ENCODE results near the gene PATJ.
"Not testable (repeated sequence)": the region's sequence is repeated elsewhere in the genome, so short reads cannot be mapped to it uniquely, and the experiment has no call there.

PATJ gene

DNA sequence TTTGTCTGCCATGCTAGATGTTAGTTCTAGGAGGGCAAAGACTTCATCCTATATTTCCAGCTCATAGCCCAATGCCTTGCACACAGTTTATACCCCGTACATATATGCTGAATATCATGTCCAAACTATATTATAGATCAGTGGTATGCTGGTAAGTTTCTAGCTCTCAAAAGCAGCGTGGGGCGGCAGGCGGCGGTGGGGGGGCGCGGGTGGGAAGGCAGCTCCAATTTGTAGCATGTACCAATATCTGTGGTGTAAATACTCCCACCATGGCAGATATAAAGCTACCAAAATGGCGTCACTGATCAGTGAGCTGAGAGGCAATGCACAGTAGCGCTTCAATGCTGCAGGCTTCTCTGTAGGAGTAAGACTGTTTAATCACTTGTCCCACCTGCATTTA is 77.1 kb downstream of the PATJ start:
- DNase-seq = no peak

DNA sequence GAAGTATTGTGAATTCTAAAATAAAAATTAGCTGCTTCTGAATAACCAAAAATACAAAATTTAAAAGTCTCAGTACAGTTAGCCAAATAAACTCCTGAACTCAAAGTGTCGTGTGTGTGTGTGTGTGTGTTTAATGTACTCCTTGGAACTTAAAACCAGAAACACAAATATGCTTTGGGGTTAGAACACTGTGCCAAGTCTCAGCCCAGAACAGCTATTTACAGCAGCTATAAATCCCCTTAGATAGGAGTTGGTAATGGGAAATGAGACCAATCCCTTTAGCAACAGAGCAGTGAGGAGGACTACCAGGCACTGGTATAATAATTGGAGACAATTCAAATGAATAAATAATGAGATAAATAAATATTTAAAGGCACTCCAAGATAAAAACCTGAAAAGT is 83.1 kb downstream of the PATJ start:
- DNase-seq = no peak

DNA sequence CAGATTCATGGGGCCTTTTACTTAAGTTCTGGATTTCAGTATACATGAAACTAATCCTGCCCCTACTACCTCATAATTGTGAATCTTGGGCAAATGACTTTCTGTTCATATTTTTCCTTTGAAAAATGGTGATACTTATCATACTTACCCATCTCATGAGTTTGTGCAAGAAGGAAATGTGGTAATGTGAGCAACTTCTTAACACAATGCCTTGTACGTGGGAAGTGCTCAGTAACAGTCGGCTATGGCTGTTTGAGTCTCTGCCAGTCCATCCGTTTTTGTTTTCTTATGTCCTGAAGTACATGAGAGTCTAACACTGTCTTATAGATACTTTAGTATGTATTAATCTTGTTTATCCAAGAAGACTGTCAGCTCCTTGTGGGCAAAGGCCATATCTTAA is 86.5 kb downstream of the PATJ start:
- DNase-seq = no peak

DNA sequence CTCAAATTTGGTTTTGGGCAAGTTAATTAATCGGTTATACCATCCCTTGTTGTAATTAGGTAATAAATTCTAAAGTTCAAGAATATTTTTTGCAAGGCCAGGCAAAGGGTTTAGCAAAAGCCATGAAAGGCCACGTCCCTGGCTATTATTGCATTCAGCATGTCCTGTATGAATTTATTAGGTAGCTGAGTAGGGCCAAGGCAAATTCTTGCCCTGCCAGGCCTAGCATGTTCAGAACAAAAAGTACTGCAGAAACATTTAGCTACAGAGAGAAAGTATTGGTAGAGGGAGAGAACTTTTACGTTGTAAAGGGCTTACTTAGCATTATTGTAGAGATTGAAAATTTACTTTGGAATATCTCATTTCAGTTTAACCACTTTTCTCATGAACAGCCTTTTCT is 94.4 kb downstream of the PATJ start:
- DNase-seq = no peak

DNA sequence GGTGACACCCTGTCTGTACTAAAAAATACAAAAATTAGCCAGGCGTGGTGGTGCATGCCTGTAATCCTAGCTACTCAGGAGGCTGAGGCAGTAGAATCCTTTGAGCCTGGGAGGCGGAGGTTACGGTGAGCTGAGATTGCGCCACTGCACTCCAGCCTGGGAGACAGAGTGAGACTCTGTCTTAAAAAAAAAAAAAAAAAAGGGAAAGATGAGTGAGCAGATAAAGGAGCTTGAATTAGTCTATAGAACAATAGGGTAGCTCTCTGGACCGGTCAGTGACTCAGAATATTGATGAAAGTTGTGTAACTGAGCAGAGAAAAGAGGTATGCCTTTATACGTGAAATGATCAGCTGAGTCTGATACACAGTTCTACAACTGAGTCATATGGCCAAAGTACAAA is 95.3 kb downstream of the PATJ start:
- DNase-seq = not testable (repeated sequence)

DNA sequence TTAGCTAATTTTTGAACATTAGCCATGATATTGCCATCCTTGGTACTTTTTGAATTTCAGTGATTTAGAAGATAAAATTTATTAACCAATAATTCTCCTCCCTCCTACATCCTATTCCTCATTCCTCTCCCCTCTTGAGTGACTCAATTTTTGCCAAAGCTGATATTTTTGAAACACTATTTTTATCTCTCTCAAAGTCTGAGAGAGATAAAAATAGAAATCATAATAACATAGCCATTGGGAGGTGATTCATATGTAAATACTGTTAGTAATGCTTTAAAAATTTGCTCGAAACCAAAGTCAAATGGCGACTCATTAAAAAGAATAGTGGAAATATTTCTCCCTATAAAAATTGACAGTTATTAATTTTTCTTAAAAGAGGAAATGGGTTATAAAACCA is 97.4 kb downstream of the PATJ start:
- no peak for DNase-seq

DNA sequence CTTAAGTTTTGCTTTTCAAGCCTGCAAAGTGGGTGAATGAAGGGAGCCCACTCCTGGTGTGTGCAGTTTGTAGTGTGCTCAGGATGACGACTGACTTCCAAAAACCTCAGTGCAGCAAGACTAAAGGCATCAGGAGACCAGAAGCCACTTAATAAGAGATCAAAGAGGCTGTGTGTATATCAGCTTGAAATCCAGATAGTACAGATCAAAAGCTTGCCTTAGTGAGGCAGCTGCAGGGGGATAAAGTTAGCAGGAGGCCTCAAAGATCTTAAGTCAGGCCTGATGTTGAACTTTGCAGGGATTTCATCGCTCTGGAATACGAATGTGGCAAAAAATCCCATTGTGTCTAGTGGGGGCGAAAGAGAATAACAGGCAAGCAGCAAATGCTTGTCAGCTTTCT is 99.8 kb downstream of the PATJ start:
- DNase-seq = no peak

DNA sequence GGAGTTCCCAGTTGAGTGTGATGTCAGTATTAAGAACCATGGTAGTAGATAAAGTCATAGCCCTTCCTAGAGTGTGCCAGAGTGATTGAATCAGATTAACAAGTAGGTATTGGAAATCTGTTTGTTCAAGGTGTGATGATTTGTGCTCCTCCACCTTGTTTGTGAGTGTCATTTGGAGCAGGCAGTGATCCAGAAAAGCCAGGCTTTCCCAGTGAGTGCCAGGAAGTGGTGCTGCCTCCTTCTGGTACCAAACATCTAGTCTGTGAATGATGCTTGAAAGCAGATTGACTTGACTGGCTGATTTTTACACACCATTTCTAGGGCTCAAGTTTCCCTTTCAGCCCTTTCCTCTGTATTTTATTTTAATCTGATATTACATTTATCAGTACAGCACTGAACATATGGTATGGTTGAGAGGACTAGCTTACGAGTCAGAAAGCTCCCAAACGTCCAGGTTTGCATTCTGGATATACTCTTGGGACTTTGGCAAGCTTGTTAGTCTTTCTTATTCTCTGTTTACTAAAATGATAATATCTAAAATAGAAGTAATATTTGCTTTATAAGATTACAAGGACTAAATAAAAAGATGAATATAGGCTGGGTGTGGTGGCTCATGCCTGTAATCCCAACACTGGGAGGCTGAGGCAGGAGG is 100.7 kb downstream of the PATJ start:
- no peak for DNase-seq

DNA sequence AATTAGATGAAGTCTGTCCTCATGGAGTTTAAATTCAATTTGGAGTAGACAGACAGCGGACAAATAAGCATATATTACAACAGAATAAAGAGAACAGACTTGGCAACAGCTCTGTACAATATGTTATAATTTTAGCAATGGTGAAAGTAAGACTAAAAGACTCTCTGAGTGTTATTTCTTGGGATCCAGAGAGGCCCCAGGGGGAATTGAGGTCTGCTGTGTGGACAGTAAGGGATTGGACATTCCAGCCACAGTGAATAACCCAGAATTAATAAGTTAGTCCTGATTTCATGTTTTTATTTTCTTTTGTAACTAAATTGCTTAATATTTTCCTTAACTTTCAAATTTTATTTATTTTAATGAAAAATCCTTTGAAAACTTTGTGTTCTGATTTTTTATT is 101.7 kb downstream of the PATJ start:
- no peak for DNase-seq

DNA sequence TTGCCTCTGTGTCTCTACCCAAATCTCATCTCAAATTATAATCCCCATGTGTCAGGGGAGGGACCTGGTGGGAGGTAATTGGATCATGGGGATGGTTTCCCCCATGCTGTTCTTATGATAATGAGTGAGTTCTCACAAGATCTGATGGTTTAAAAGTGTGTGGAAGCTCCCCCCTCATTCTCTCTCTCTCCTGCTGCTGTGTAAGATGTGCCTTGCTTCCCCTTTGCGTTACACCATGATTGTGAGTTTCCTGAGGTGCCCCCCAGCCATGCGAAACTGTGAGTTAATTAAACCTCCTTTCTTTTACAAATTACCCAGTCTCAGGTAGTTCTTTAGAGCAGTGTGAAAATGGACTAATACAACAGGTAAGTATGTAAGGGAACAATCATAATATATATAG is 102.4 kb downstream of the PATJ start:
- DNase-seq = not testable (repeated sequence)

DNA sequence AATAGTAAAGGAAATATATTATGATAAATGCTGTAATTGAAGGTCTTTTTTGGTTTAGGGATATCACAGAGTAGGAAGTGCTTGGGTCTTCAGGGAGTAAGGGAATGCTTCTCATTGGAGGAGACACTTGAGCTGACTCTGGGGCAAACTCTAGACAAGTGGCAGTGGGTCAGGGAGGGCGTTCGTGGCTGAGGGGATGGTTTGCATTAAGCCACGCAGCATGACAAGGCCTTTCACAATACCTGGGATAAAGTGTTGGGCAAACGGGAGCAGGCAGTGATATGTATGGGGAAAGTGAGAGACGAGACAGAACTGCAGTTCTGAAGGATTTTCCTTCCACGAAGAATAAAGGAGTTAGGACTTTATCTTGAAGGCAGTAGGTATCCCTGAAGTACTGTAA is 109.0 kb downstream of the PATJ start:
- DNase-seq = no peak

DNA sequence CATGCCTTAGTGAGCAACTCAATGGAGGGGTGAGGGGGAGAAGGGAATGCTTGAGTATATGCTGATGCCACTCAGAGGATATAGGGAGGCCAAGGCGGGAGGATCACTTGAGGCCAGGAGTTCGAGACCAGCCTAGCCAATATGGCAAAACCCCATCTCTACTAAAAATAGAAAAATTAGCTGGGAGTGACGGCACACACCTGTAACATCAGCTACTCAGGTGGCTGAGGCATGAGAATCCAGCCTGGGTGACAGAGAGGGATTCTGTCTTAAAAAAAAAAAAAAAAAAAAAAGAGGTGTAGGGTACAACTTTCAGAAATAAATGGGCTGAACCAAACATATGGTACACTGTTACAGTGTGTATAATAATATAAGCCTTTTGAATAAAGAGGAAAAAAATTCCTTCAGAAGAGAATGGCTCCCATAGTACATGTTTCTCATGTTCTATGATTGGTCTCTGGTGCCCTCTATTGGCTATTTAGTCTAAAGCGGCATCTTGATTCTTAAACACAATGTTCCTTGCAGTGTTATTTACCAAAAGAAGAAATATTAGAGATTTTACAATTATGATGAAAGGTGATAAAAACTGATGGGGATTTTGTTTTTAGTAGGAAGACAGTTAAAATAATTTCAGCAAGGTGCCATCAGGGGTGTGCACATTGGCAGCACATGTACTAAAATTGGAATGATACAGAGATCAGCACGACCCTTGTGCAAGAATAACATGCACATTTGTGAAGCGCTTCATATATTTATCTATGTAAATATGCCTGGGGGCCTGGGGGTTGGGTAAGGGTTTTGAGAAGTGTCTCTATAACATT is 109.8 kb downstream of the PATJ start:
- peak in 1 of 2 donors; percentile 67 for DNase-seq

DNA sequence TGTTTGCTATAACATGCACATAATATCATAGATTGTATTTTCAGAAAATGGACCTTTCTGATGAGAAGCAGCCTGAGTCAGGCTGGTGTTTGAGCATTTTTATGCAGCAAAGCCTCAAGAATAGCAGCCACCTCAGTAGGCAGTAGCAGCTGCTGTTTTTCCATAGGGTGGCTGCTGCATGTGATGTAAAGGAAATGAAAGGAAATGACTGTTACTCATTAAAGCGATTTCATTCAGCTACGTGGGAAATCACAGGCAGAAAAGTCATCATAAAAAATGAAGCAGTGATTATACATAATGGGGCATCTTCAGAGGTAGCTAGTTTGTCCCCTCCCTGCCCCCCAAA is 110.4 kb downstream of the PATJ start:
- no peak for DNase-seq

DNA sequence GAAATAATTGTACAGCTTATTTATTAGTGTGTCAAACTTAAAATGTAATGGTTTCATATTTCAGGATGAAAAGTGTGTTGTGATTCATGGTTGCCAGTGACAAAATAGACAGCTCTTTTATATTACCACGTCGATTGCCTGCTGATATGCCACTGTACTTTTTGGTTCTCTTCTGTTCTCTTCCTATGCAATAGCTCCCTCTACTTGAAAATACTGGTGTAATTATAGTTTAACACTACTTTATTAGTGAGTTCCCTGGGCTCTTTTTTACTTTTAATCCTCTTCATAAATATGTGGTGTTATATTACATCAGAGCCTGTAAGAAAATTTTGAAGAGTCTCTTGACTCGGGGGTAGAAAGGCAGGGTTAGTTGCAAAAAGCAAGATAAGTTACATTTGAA is 111.3 kb downstream of the PATJ start:
- DNase-seq = no peak

DNA sequence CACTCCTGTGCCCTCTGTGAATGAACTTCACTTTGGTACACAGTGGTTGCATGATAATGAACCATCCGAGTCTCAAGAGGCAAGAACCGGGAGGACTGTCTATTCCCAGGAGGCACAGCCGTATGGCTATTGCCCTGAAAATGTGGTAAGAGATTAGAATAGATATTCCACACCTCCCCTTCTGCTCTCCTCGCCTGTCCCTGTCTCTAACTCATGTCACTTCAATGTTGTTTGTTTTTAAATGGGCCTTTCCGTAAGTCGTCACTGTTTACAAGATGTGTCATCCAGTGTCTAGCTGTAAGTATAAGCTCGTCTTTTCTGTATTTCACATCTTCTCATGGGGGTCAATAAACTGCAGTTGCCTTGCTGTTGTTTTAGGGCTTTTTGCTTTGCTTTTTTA is 122.2 kb downstream of the PATJ start:
- no peak for DNase-seq

DNA sequence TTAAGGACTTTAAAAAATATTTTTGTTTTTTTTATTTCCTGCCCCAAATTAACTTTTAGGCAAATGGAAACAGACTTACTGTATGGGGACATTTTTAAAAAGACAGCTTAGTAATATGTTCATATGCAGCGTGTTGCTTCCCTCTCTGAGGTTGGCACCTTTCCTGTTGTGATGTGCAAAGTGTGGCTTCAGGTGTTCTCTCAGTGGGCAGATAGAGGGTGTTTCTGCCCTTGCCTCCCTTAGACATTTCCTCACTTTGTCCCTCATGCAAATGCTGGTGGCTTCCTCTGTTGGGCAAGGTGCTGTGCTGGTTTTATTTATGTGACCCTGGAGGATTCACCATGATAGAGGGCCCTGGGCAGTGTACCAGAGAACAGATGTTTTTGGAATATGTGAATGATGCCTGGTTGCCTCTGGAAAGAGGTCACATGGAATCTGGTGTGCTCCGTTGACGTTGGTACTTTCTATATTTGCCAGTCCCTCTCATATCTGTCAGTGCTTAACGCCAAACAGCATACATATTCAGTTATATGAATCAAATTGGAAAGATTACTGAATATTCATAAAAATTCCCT is 123.5 kb downstream of the PATJ start:
- no peak for DNase-seq

DNA sequence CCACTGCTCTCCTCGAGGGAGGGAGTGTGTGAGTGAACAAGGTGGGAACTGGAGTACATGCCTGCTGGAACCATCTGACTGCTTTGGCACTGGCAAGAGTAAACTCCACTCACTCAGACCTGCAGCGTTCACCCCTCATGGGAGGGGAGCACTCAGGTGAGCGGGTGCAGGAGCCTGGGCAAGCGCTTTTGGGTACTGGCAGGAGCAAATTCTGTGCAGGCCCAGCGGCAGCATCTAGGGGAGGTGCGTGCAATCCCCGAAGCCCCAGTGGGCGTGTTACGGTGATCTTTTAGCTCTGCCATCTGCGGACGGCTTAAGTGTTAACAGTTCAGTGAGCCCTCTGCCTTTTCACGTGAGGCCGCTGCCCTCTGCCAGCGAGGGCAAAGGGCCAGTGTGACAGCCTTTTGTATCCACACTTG is 127.4 kb downstream of the PATJ start:
- no peak for DNase-seq

DNA sequence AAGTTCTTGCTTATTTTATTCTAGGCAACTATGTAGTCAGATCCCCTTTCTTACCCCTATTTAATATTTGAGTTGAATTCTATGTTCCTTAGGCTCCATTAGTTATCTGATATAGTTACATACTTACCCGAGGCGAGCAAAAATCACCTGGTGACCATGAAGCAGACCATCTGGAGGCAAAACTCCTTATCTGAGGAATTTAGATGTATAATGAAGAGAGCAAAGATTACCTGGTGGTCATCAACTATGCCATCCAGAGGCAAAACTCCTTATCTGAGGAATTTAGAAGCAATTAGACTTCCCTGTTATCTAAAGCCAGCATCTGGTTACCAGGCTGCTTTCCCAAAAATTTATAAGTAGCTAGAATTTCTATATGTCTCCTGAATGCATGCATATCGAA is 129.9 kb downstream of the PATJ start:
- DNase-seq = no peak

DNA sequence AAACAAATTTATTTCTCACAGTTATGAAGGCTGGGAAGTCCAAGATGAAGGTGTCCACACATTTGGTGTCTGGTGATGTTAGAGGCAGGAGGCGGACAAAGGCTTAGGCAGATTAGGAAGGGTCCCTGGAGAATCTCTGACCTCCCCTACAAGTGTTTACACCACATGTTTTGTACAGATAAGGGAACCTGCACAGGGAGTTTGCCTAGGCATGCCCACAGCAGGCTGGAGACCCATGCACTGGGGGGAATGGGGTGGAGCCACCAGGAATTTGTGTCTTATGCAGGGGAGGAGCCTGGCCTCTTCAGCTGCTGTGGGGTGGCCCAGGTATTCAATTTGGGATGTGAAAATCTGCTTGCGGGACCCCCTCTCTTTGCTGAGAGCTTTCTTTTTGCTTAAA is 131.3 kb downstream of the PATJ start:
- DNase-seq = no peak

DNA sequence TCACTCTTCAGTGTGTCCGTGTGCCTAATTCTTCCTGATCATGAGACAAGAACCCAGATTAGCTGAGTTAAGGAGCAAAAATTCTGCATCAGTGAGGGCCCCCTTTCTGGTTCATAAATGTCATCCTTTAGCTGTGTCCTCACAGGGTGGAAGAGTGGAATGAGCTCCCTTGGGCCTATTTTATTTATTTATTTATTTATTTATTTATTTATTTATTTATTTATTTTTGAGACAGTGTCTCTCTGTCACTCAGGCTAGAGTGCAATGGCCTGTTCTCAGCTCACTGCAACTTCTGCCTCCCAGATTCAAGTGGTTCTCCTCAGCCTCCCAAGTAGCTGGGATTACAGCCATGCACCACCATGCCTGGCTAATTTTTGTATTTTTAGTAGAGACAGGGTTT is 131.7 kb downstream of the PATJ start:
- no peak for DNase-seq

DNA sequence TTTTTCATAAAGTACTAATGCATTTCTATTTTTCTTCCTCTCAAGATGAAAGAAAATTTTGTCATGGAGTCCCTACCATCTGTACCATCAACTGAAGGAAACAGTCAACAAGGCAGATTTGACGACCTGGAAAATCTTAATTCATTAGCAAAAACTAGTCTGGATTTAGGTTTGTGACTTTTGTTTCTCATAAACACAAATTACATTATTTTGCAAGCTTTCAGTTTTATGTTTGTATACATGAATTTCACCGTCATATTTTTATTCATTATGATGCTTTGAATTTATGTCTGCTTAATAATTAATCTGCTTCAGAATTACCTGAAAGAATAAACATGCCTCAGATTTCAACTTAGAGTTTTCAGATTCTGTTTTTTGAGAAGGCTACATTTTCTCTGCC is 132.9 kb downstream of the PATJ start:
- DNase-seq = no peak

DNA sequence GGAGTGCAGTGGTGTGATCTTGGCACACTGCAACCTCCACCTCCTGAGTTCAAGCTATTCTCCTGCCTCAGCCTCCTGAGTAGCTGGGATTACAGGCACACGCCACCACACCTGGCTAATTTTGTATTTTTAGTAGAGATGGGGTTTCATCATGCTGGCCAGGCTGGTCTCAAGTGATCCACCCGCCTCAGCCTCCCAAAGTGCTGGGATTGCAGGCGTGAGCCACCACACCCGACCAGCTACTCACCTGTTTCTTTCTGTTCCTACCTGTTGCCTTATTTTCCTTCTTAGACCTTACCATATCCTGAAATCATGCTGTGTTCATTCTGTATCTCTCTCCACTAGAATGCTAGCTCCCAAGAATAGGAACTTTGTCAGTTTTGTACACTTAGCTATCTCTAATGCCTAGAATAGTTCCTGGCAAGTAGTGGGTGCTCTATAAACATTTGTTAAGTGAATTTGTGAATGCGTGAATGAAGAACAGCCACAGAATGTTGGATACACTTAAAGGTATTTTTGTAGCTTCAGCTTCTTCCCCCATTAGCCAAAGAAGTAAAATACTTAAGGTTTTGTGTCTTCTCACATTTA is 137.7 kb downstream of the PATJ start:
- not testable (repeated sequence) for DNase-seq

DNA sequence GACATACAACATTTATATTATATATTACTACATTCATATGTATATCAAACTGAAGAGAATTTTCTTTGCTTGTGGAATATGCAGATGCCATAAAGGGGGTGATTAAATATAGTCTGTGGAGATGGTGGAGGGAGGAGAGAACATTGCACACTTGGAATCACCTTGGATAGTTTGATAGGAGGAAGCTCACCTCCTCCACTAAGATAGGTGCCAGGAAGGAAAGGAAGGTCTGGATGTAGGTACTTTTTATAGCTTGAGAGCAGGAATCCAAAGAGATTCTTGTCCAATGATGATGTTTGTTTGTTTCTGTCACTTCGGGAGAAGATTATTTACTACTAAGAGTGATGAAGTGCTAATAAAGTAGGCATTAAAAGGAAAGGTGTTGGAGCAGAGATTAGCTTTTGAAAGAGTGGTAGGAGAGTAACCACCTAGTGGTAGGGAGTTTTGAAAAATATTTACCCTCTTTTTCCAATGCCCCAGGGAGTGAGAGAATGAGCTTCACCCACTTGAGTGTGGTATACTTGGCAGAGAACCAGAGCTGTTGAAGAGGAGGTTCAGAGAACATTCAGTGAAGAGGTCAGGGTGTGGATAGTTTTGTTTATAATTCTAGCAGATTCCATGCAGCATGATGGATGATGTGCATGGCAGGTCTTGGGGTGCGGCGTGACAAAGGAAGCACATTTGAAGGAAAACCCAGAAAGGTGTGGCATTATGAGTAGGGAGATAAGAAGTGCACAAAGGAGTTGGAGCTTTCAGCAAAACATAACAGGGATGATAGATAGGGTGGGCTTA is 145.0 kb downstream of the PATJ start:
- DNase-seq = no peak
